Urinary bladder (tissue), 4 donors: Measurements from ENCODE around the gene ZBTB21. TPM values are rescaled to one million over a fixed set of nuclear protein-coding genes. Genes with fewer than 3 reads are reported as not detected.
A peak's percentile ranks its signal among the peaks of the same experiment; 100 is the strongest.

Source experiments
- DNase-seq: peaks from one replicate; pipeline ENCODE4 v3.0.0-alpha.2; 2015; ENCODE audit errors: extremely low spot score
- H3K27ac ChIP-seq: one replicate; pipeline ENCODE4 v1.5.1; 2013; ENCODE audit warnings: low read depth, mild to moderate bottlenecking, moderate library complexity
- H3K36me3 ChIP-seq: one replicate; pipeline ENCODE4 v1.6.1; 2013; ENCODE audit warnings: mild to moderate bottlenecking, moderate library complexity; ENCODE audit not compliant: insufficient read depth
- H3K4me1 ChIP-seq: one replicate; pipeline ENCODE4 v1.6.1; 2013; ENCODE audit warnings: mild to moderate bottlenecking, moderate library complexity; ENCODE audit not compliant: insufficient read depth
- H3K4me3 ChIP-seq: one replicate; pipeline ENCODE4 v1.5.1; 2013; ENCODE audit warnings: low read depth, low read length
- WGBS: extraction: QIAGEN DNeasy Blood & Tissue Kit; methylation state at CpG from one replicate; pipeline ENCODE4 v1.1.7; 2013; 5-methylcytosine and 5-hydroxymethylcytosine counted together
- polyA plus RNA-seq: library from polyadenylated mRNA; stranded (reverse); fragments of 200-250 nt; gene quantifications from one replicate; pipeline ENCODE4 v1.2.3, GENCODE V29; 2013
- total RNA-seq: library from RNA; depleted of rRNA; stranded (reverse); fragments of >200 nt; gene quantifications from one replicate; pipeline ENCODE4 v1.2.3, GENCODE V29; 2014
- donor health status: healthy with polysubstance abuse.
- donor health status: healthy.

Gene ZBTB21
- total RNA-seq (12.6 TPM), polyA plus RNA-seq (5.2 TPM)

GRCh38 chr21:42009831-42010506 is at the start of gene ZBTB21:
TSS of gene ZBTB21 (minus strand) at chr21:42010360. CDS start at chr21:41994095, 16,265 bp downstream.
- Histone ChIP-seq H3K4me3 (peak within 1 kb of the TSS; percentile 84), H3K4me1 (no peaks in the 10 kb centered on the region), H3K36me3 (no peaks in the 10 kb centered on the region), H3K27ac (peak within 1 kb of the TSS; percentile 96)
- under 1% methylated on average over 75 of the region's 75 CpGs for WGBS
- peak; percentile 96 for DNase-seq

- WGBS, result 89% methylated on average over 10 of the region's 10 CpGs
- Histone ChIP-seq H3K27ac (no peak overlapping the region), H3K4me3 (no peak overlapping the region), H3K4me1 (no peaks in the 10 kb centered on the region), H3K36me3 (no peaks in the 10 kb centered on the region)
- DNase-seq, result no peak
These were observed 49.6 kb upstream of the ZBTB21 start for GRCh38 chr21:42059721-42060120.

DNA sequence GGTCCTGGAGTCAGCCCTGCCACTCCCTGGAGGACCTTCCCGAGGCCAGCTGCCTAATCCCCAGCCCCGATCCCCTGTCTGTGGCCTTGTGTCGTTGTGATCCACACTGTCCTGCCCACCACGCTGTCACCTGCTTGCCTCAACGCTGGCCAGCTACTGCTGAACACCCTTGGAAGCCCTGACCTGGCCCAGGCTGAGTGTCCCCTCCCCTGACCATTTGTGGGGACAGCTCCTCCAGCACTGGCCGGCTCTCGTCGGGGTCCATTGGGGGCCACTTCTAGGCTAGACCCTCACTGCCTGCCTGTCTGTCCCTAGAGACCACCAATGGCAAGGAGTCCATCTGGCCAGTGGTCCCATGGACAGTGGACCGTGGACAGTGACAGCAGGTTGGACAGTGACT is 49.0 kb upstream of the ZBTB21 start:
- 90% methylated on average over 9 of the region's 9 CpGs for WGBS
- Histone ChIP-seq H3K27ac (no peak overlapping the region), H3K4me3 (no peak overlapping the region), H3K36me3 (no peaks in the 10 kb centered on the region), H3K4me1 (no peaks in the 10 kb centered on the region)
- no peak for DNase-seq

GRCh38 chr21:42058631-42059111 is 48.5 kb upstream of the ZBTB21 start:
- no peak overlapping the region for H3K27ac ChIP-seq
- H3K4me1 ChIP-seq, result no peaks in the 10 kb centered on the region
- H3K4me3 ChIP-seq, result no peak overlapping the region
- WGBS, result 96% methylated on average over 11 of the region's 11 CpGs
- no peak for DNase-seq
- H3K36me3 ChIP-seq, result no peaks in the 10 kb centered on the region

GRCh38 chr21:42057851-42058437 is 47.8 kb upstream of the ZBTB21 start:
- no peak for DNase-seq
- no peaks in the 10 kb centered on the region for H3K4me1 ChIP-seq
- no peak overlapping the region for H3K27ac ChIP-seq
- WGBS, result 67% methylated on average over 11 of the region's 11 CpGs
- H3K4me3 ChIP-seq, result no peak overlapping the region
- H3K36me3 ChIP-seq, result no peaks in the 10 kb centered on the region

GRCh38 chr21:42056996-42057689 is 47.0 kb upstream of the ZBTB21 start:
- no peaks in the 10 kb centered on the region for H3K4me1 ChIP-seq
- peak; percentile 74 for DNase-seq
- peak overlapping the region; percentile 14 for H3K27ac ChIP-seq
- no peak overlapping the region for H3K4me3 ChIP-seq
- 34% methylated on average over 17 of the region's 17 CpGs for WGBS
- H3K36me3 ChIP-seq, result no peaks in the 10 kb centered on the region

DNA sequence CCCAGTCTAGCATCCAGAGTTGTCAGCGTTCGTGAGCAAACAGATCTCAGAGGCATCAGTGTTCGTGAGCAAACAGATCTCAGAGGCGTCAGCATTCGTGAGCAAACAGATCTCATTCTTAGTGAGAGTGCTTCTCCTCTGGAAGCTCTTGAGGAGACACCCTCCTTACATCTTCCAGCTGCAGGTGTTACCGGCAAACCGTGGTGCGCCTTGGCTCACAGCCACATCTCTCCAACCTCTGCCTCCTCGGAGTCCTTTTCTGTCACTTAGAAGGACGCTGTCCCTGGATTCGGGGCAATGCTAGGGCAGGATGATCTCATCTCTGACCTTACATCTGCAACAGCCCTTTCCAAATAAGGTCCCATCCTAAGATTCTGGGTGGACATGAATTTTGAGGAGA is 46.3 kb upstream of the ZBTB21 start:
- 72% methylated on average over 11 of the region's 11 CpGs for WGBS
- Histone ChIP-seq H3K36me3 (no peaks in the 10 kb centered on the region), H3K27ac (no peak overlapping the region), H3K4me3 (no peak overlapping the region), H3K4me1 (no peaks in the 10 kb centered on the region)
- no peak for DNase-seq

GRCh38 chr21:42055425-42055824 is 45.3 kb upstream of the ZBTB21 start:
- H3K4me3 ChIP-seq, result no peak overlapping the region
- 98% methylated on average over 9 of the region's 9 CpGs for WGBS
- no peak for DNase-seq

DNA sequence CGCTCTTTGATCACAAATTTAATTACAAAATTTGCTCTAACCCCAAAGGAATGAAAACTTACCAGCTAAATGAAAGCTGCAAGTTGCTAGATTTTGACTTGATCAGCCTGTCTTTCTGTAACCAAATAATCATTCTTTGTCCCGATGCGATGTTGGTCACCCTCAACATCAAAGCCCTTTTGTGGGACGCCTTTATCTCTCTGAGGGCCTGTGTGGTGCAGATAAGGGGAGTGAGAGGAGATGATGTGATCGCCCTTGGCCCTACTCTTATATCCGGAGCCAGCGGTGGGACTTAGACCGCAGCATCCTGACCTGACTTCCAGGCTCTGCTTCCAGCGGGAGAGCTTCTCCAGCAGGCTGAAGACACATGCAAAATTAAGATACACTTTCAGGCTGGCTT is 41.6 kb upstream of the ZBTB21 start:
- H3K27ac ChIP-seq, result no peak overlapping the region
- 48% methylated on average over 9 of the region's 9 CpGs for WGBS
- DNase-seq, result no peak
- no peaks in the 10 kb centered on the region for H3K36me3 ChIP-seq
- H3K4me1 ChIP-seq, result no peaks in the 10 kb centered on the region
- H3K4me3 ChIP-seq, result no peak overlapping the region

More at GRCh38 chr21:42055425-42055824, 45.3 kb upstream of the ZBTB21 start:
- no peaks in the 10 kb centered on the region for H3K4me1 ChIP-seq
- H3K36me3 ChIP-seq, result no peaks in the 10 kb centered on the region
- no peak overlapping the region for H3K27ac ChIP-seq

GRCh38 chr21:42049578-42050430 is 39.6 kb upstream of the ZBTB21 start:
- H3K4me1 ChIP-seq, result no peaks in the 10 kb centered on the region
- no peak for DNase-seq
- 91% methylated on average over 16 of the region's 16 CpGs for WGBS
- no peaks in the 10 kb centered on the region for H3K36me3 ChIP-seq
- H3K27ac ChIP-seq, result no peak overlapping the region
- no peak overlapping the region for H3K4me3 ChIP-seq

GRCh38 chr21:42048870-42049577 is 38.9 kb upstream of the ZBTB21 start:
- no peaks in the 10 kb centered on the region for H3K4me1 ChIP-seq
- 96% methylated on average over 10 of the region's 10 CpGs for WGBS
- H3K36me3 ChIP-seq, result no peaks in the 10 kb centered on the region
- DNase-seq, result no peak
- no peak overlapping the region for H3K4me3 ChIP-seq
- H3K27ac ChIP-seq, result no peak overlapping the region

GRCh38 chr21:42047821-42048613 is 37.9 kb upstream of the ZBTB21 start:
- Histone ChIP-seq H3K27ac (peak overlapping the region; percentile 63), H3K4me1 (no peaks in the 10 kb centered on the region), H3K36me3 (no peaks in the 10 kb centered on the region), H3K4me3 (no peak overlapping the region)
- 74% methylated on average over 19 of the region's 19 CpGs for WGBS
- no peak for DNase-seq
